AG09319 (cell line): Measurements from ENCODE around the gene C1orf116.

ENCODE experiments used
- DNase-seq: peaks from one replicate; pipeline ENCODE4 v3.0.0-alpha.2; 2010; ENCODE audit warnings: low read depth; ENCODE audit errors: extremely low read depth
- CTCF ChIP-seq: IDR thresholded peaks from 2 replicates; pipeline ENCODE4 v1.5.1; 2011; ENCODE audit warnings: low read depth, mild to moderate bottlenecking, inconsistent platforms, low read length, moderate library complexity

The C1orf116 gene

DNA sequence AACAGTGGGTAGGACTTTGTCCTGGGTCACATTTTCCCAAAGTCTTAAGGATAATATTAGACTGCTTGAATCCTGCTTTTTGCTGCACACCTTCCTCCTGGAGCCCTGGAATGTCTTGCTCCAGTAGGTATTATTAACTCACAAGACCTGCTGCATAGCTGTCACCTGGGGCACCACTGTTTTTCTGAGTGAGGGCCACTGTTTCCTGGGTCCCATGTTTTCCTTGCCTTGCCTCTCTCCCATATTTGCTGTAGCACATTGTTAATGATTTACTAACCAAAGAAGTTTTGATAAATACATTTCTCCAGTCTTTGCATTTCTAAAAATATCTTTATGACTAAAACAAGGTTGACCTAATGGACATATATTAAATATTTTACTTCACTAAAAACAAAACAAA lies 39.8 kb downstream of the C1orf116 start:
- no peak for TF ChIP-seq CTCF
- DNase-seq, result no peak

- DNase-seq, result no peak
- no peak for TF ChIP-seq CTCF
Observed at GRCh38 chr1:206987873-206988272, 44.7 kb downstream of the C1orf116 start.

DNA sequence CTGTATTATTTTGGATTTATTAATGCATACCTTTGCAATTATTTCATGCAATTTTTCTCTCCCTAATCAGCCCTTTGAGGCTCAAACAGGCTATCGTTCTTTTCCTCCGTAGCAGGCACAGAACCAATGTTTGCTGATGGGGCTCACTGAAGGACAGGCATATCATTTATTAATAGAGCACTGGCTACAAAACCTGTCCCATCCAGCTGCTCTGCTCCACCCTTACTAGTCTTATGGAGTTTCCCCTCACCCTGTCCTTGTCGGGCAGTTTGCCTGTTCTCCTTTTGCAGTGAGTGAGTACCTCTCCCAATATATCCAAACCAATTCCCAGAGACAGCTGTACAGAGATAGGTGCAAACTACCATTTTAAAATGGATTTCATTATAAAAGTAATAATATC lies 45.7 kb downstream of the C1orf116 start:
- no peak for TF ChIP-seq CTCF
- DNase-seq, result no peak

DNA sequence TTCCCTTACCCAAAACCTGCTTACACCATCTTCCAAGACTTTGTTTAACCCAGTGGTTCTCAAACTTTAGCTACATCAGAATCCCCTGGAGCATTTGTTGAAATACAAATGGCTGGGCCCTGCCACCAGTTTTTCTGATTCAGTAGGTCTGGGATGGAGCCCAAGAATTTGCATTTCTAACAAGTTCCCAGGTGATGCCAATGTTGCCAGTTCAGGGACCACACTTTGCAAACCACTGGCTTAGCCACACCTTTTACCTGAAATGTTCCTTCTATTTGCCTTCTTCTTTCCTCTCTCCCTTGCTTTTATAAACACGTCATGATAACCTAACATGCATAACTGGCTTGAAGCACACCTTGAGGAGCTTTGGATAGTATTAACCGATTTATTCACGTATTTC lies 46.2 kb downstream of the C1orf116 start:
- DNase-seq, result no peak
- no peak for TF ChIP-seq CTCF

DNA sequence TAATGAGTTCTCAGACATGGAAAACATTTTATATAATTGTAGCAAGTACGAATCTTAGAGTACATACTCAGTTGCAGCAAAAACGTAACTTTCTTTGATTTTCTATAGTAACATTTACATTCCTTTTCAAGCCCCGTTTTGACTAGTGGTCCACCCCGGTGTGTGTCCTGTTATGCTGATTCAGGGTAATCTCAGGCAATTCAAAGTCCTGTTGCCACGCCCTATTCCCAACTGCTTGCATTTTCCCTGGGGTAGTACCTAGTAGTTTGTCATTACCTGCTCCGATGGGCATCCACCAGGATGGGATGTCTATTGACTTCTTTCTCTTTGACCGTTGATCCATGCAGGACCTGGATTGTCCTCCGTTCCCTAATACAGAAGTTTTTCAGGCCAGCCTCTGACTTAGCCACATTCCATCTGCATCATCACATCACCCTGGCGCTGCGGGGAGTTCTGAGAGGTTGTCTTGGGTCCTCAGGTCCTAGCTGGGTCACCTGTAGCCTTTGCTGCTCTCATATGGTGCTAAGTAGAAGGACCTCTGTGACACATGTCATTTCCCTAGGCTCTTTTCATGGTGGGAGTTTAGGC lies 47.3 kb downstream of the C1orf116 start:
- no peak for TF ChIP-seq CTCF
- DNase-seq, result no peak

- TF ChIP-seq CTCF, result peak; percentile 78
Observed at GRCh38 chr1:206982216-206982615, 50.3 kb downstream of the C1orf116 start.

DNA sequence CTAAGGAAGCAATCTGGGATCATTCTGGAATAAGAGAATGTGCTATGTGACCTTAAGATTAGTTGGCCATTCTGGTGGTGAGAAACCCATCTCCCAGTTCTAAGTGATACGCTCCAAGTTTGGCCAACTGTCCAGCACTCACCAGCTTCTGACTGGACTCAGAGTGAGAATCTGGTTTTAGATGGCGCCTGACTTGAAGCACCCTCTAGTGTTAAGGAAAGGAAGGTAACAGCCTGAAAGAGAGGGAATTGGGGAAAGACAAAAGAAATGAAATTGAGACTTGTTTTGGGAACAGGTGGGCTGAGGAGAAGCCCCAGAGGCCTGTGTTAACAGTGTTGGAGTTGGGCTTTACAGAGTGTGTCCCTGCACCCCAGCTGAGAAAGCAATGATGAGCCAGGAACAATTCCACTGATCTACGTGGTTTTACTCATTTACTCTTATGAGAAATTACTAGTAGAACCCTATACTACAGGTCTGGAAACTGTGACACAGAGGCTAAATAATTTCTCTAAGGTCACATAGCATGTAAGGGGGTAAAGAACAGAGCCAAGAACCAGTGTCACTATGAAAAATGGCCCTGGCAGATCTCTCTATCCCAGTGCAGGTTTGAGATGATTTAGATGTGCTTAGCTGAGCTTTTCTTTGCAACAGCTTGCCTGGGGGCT lies 53.0 kb downstream of the C1orf116 start:
- TF ChIP-seq CTCF, result peak; percentile 45
- DNase-seq, result no peak

More at GRCh38 chr1:206982216-206982615, 50.3 kb downstream of the C1orf116 start:
- DNase-seq, result no peak
